Measurements from ENCODE around the gene ENTPD3.

The ENTPD3 gene

GRCh38 chr3:40397129-40397528 lies 10.1 kb downstream of the ENTPD3 start:
- no peak for DNase-seq (ENCODE audit: low read depth, low spot score)
- no peak overlapping the region for H3K4me3 ChIP-seq (ENCODE audit: low read length)

- DNase-seq (ENCODE audit: low read depth, low spot score) = no peak
- H3K4me3 ChIP-seq (ENCODE audit: low read length) = no peak overlapping the region
Measured at GRCh38 chr3:40397912-40398311, 10.9 kb downstream of the ENTPD3 start.

- no peak for DNase-seq (ENCODE audit: low read depth, low spot score)
Measured at GRCh38 chr3:40398346-40398745, 11.4 kb downstream of the ENTPD3 start.

GRCh38 chr3:40404591-40405198 lies 17.7 kb downstream of the ENTPD3 start:
- no peak for DNase-seq (ENCODE audit: low read depth, low spot score)

More at GRCh38 chr3:40398346-40398745, 11.4 kb downstream of the ENTPD3 start:
- no peak overlapping the region for H3K4me3 ChIP-seq (ENCODE audit: low read length)

GRCh38 chr3:40407007-40407406 lies 20.0 kb downstream of the ENTPD3 start:
- no peak overlapping the region for H3K4me3 ChIP-seq (ENCODE audit: low read length)
- no peak for DNase-seq (ENCODE audit: low read depth, low spot score)

More at GRCh38 chr3:40404591-40405198, 17.7 kb downstream of the ENTPD3 start:
- no peak overlapping the region for H3K4me3 ChIP-seq (ENCODE audit: low read length)

GRCh38 chr3:40407611-40408010 lies 20.6 kb downstream of the ENTPD3 start:
- DNase-seq (ENCODE audit: low read depth, low spot score) = no peak
- no peak overlapping the region for H3K4me3 ChIP-seq (ENCODE audit: low read length)

- no peak for DNase-seq (ENCODE audit: low read depth, low spot score)
- H3K4me3 ChIP-seq (ENCODE audit: low read length) = no peak overlapping the region
Measured at GRCh38 chr3:40414270-40414669, 27.3 kb downstream of the ENTPD3 start.

- DNase-seq (ENCODE audit: low read depth, low spot score) = no peak
- H3K4me3 ChIP-seq (ENCODE audit: low read length) = no peak overlapping the region
Measured at GRCh38 chr3:40417845-40418543, 31.0 kb downstream of the ENTPD3 start.

GRCh38 chr3:40422861-40423260 lies 35.9 kb downstream of the ENTPD3 start:
- no peak overlapping the region for H3K4me3 ChIP-seq (ENCODE audit: low read length)

GRCh38 chr3:40427045-40427669 lies 40.2 kb downstream of the ENTPD3 start:
- no peak overlapping the region for H3K4me3 ChIP-seq (ENCODE audit: low read length)
- DNase-seq (ENCODE audit: low read depth, low spot score) = no peak

More at GRCh38 chr3:40422861-40423260, 35.9 kb downstream of the ENTPD3 start:
- peak; percentile 67 for DNase-seq (ENCODE audit: low read depth, low spot score)

GRCh38 chr3:40432793-40433192 lies 45.8 kb downstream of the ENTPD3 start:
- DNase-seq (ENCODE audit: low read depth, low spot score) = no peak
- no peak overlapping the region for H3K4me3 ChIP-seq (ENCODE audit: low read length)

GRCh38 chr3:40437889-40438288 lies 50.9 kb downstream of the ENTPD3 start:
- DNase-seq (ENCODE audit: low read depth, low spot score) = no peak

GRCh38 chr3:40445062-40445461 lies 58.1 kb downstream of the ENTPD3 start:
- H3K4me3 ChIP-seq (ENCODE audit: low read length) = no peak overlapping the region
- DNase-seq (ENCODE audit: low read depth, low spot score) = no peak

More at GRCh38 chr3:40437889-40438288, 50.9 kb downstream of the ENTPD3 start:
- H3K4me3 ChIP-seq (ENCODE audit: low read length) = no peak overlapping the region

- no peak overlapping the region for H3K4me3 ChIP-seq (ENCODE audit: low read length)
- no peak for DNase-seq (ENCODE audit: low read depth, low spot score)
Measured at GRCh38 chr3:40445880-40446279, 58.9 kb downstream of the ENTPD3 start.

GRCh38 chr3:40450438-40450837 lies 63.5 kb downstream of the ENTPD3 start:
- H3K4me3 ChIP-seq (ENCODE audit: low read length) = no peak overlapping the region
- DNase-seq (ENCODE audit: low read depth, low spot score) = no peak

GRCh38 chr3:40451551-40451950 lies 64.6 kb downstream of the ENTPD3 start:
- DNase-seq (ENCODE audit: low read depth, low spot score) = no peak

GRCh38 chr3:40452057-40452456 lies 65.1 kb downstream of the ENTPD3 start:
- peak overlapping the region; percentile 87; the same call in 1 of the 2 replicates for H3K4me3 ChIP-seq (ENCODE audit: low read length)
- DNase-seq (ENCODE audit: low read depth, low spot score) = no peak

More at GRCh38 chr3:40451551-40451950, 64.6 kb downstream of the ENTPD3 start:
- H3K4me3 ChIP-seq (ENCODE audit: low read length) = no peak overlapping the region

GRCh38 chr3:40452562-40452875 lies 65.5 kb downstream of the ENTPD3 start:
- H3K4me3 ChIP-seq (ENCODE audit: low read length) = peak overlapping the region; percentile 87
- DNase-seq (ENCODE audit: low read depth, low spot score) = no peak

- DNase-seq (ENCODE audit: low read depth, low spot score) = peak; percentile 97
- H3K4me3 ChIP-seq (ENCODE audit: low read length) = peak overlapping the region; percentile 87
Measured at GRCh38 chr3:40452876-40453730, 66.1 kb downstream of the ENTPD3 start.
